Activated T-cell treated with anti-CD3 and anti-CD28 coated beads for 1 hour (primary cell): ENCODE results near the gene PBRM1.
"Not testable (repeated sequence)": the region's sequence is repeated elsewhere in the genome, so short reads cannot be mapped to it uniquely, and the experiment has no call there.

Experiments used
- DNase-seq: peaks from one replicate; pipeline ENCODE4 v3.0.0-alpha.2; 2020; ENCODE audit warnings: low read depth

Gene PBRM1

GRCh38 chr3:52704611-52705437 lies 19.1 kb upstream of the PBRM1 start:
- DNase-seq: no peak

- no peak for DNase-seq
These were observed 17.6 kb upstream of the PBRM1 start for GRCh38 chr3:52703341-52703740.

GRCh38 chr3:52697632-52697965 lies 11.9 kb upstream of the PBRM1 start:
- DNase-seq: no peak

- DNase-seq: no peak
These were observed 11.3 kb upstream of the PBRM1 start for GRCh38 chr3:52696830-52697631.

GRCh38 chr3:52695798-52696671 lies 10.3 kb upstream of the PBRM1 start:
- no peak for DNase-seq

- DNase-seq: no peak
These were observed 8.9 kb upstream of the PBRM1 start for GRCh38 chr3:52694528-52695189.

GRCh38 chr3:52693071-52693470 lies 7.4 kb upstream of the PBRM1 start:
- no peak for DNase-seq

GRCh38 chr3:52690560-52690959 lies 4.8 kb upstream of the PBRM1 start:
- no peak for DNase-seq

- no peak for DNase-seq
These were observed 3.4 kb upstream of the PBRM1 start for GRCh38 chr3:52689151-52689550.

GRCh38 chr3:52688266-52688665 lies 2.6 kb upstream of the PBRM1 start:
- DNase-seq: no peak

- peak; percentile 54 for DNase-seq
These were observed 416 bp downstream of the PBRM1 start for GRCh38 chr3:52685285-52685708.

GRCh38 chr3:52684184-52684583 lies 1.5 kb downstream of the PBRM1 start:
- DNase-seq: no peak

- no peak for DNase-seq
These were observed 2.1 kb downstream of the PBRM1 start for GRCh38 chr3:52683611-52684010.

GRCh38 chr3:52682016-52682415 lies 3.7 kb downstream of the PBRM1 start:
- no peak for DNase-seq

- DNase-seq: no peak
These were observed 4.1 kb downstream of the PBRM1 start for GRCh38 chr3:52681596-52681995.

GRCh38 chr3:52679811-52680210 lies 5.9 kb downstream of the PBRM1 start:
- DNase-seq: no peak

- no peak for DNase-seq
These were observed 6.5 kb downstream of the PBRM1 start for GRCh38 chr3:52679199-52679538.

GRCh38 chr3:52678265-52679198 lies 7.2 kb downstream of the PBRM1 start:
- DNase-seq: no peak

- not testable (repeated sequence) for DNase-seq
These were observed 9.5 kb downstream of the PBRM1 start for GRCh38 chr3:52676201-52676600.

- DNase-seq: no peak
These were observed 14.0 kb downstream of the PBRM1 start for GRCh38 chr3:52671676-52672075.
